ENCODE data around the gene SSRP1. TPM values are rescaled to one million over a fixed set of nuclear protein-coding genes. Genes with fewer than 3 reads are reported as not detected.
A peak's percentile ranks its signal among the peaks of the same experiment; 100 is the strongest.

The SSRP1 gene
- polyA plus RNA-seq, 2 of the 4 experiments (the other 2 are of a cell fraction) = 288 to 357 TPM

GRCh38 chr11:57321388-57322255, 14.1 kb downstream of the SSRP1 start:
- WGBS (ENCODE audit: missing lambda C conversion rate) = 26% methylated on average over 6 of the region's 6 CpGs
- ATAC-seq (peak in 1 of 2 experiments; percentile 2; a peak in 3 of 6 replicates), FAIRE-seq (no peak), DNase-seq (ENCODE audit: low read depth in 1 of 2, low spot score in 1 of 2) (peak; percentile 44 to 55)
- H3K4me1 ChIP-seq = peaks cover 53% of the 10 kb centered on the region
- peak overlapping the region; percentile 99 for H3K4me2 ChIP-seq
- POLR2A ChIA-PET = interaction anchor here (0.6 to 2.9 kb wide), 4 partner anchors 9 to 170 kb away, joined by 5 to 42 read pairs (median 10); partner anchors contain the start of gene SSRP1
- TF ChIP-seq ZNF302 (CRISPR knock-in tag; IDR thresholded peaks at IDR 0.05) = no peak
- TF ChIP-seq MYC (IDR thresholded peaks at IDR 0.05; ENCODE audit: borderline replicate concordance, low read length) = 0 out of 2 replicates have a peak, but pooled peaks have one; percentile 3
- H3K27ac ChIP-seq = peak overlapping the region; percentile 91 to 99
- CTCF ChIA-PET = interaction anchor here (0.8 to 2.6 kb wide), 8 partner anchors 8 to 247 kb away, joined by 3 to 16 read pairs (median 5); partner anchors contain the start of genes P2RX3 and UBE2L6
- peak overlapping the region; percentile 45 for H3K4me3 ChIP-seq
- H3K9me3 ChIP-seq = no peaks in the 10 kb centered on the region

GRCh38 chr11:57320719-57321387, 14.8 kb downstream of the SSRP1 start:
- WGBS (ENCODE audit: missing lambda C conversion rate) = 84% methylated on average over 2 of the region's 2 CpGs
- Histone ChIP-seq H3K4me3 (peak overlapping the region; percentile 45; the same call in 1 of the 3 replicates), H3K4me1 (peaks cover 46% of the 10 kb centered on the region), H3K4me2 (peak overlapping the region; percentile 99), H3K9me3 (no peaks in the 10 kb centered on the region), H3K27ac (peak overlapping the region; percentile 91 to 99)
- FAIRE-seq (no peak), DNase-seq (ENCODE audit: low read depth in 1 of 2, low spot score in 1 of 2) (no peak), ATAC-seq (no peak)
- TF ChIP-seq RNF2 (IDR thresholded peaks at IDR 0.05; ENCODE audit: borderline replicate concordance, low read depth) = no peak
- peak; percentile 90 for TF ChIP-seq ZFP36 (IDR thresholded peaks at IDR 0.05; ENCODE audit: borderline replicate concordance, partially characterized antibody)
- POLR2A ChIA-PET = interaction anchor here (2.9 kb wide), 1 partner anchor 8 kb away, joined by 42 read pairs; no protein-coding TSS in a partner anchor
- CTCF ChIA-PET = interaction anchor here (0.6 to 2.6 kb wide), 3 partner anchors 9 to 300 kb away, joined by 3 to 16 read pairs (median 3); no protein-coding TSS in a partner anchor

- ATAC-seq = no peak
- Histone ChIP-seq H3K4me2 (no peak overlapping the region; the same call in 2 of the 3 replicates), H3K4me1 (peaks cover 40% of the 10 kb centered on the region), H3K4me3 (no peak overlapping the region), H3K9me3 (no peaks in the 10 kb centered on the region), H3K27ac (peak overlapping the region in 1 of 2 experiments; percentile 24; a peak in 1 of 6 replicates)
- TF ChIP-seq HOXA7 (CRISPR knock-in tag; IDR thresholded peaks at IDR 0.05) (no peak), ZC3H11A (IDR thresholded peaks at IDR 0.05) (no peak)
- WGBS (ENCODE audit: missing lambda C conversion rate) = 93% methylated on average over 21 of the region's 22 CpGs
- CTCF ChIA-PET = interaction anchor here (0.6 kb wide), 1 partner anchor 301 kb away, joined by 3 read pairs; no protein-coding TSS in a partner anchor
- no peak for FAIRE-seq
- no peak for DNase-seq (ENCODE audit: low read depth in 1 of 2, low spot score in 1 of 2)
- POLR2A ChIA-PET = interaction anchor here (2.9 kb wide), 1 partner anchor 8 kb away, joined by 42 read pairs; no protein-coding TSS in a partner anchor
Observed at GRCh38 chr11:57320067-57320718, 15.5 kb downstream of the SSRP1 start.

GRCh38 chr11:57318178-57318577, 17.5 kb downstream of the SSRP1 start:
- no peak for ATAC-seq
- WGBS (ENCODE audit: missing lambda C conversion rate) = 80% methylated on average over 2 of the region's 2 CpGs
- POLR2A ChIA-PET = no interaction called here
- DNase-seq (ENCODE audit: low read depth in 1 of 2, low spot score in 1 of 2) = no peak
- Histone ChIP-seq H3K4me2 (no peak overlapping the region), H3K27ac (0 out of 6 replicates have a peak overlapping the region, but pooled peaks of 1 of the 2 experiments have one; percentile 2), H3K4me3 (no peak overlapping the region), H3K9me3 (no peaks in the 10 kb centered on the region), H3K4me1 (peaks cover 34% of the 10 kb centered on the region)
- CTCF ChIA-PET = interaction anchor here (0.7 to 1.2 kb wide), 4 partner anchors 10 to 1853 kb away, joined by 3 read pairs; no protein-coding TSS in a partner anchor
- TF ChIP-seq ZC3H11A (IDR thresholded peaks at IDR 0.05) (no peak), JUNB (IDR thresholded peaks at IDR 0.05) (no peak), JUN (IDR thresholded peaks at IDR 0.05) (no peak), FOXS1 (CRISPR knock-in tag; IDR thresholded peaks at IDR 0.05) (no peak), MAZ (IDR thresholded peaks at IDR 0.05; ENCODE audit: borderline replicate concordance, low read depth, low read length) (no peak)
- no peak for FAIRE-seq

- ATAC-seq = no peak
- Histone ChIP-seq H3K27ac (no peak overlapping the region), H3K4me3 (no peak overlapping the region), H3K4me1 (peaks cover 31% of the 10 kb centered on the region), H3K4me2 (no peak overlapping the region), H3K9me3 (no peaks in the 10 kb centered on the region)
- 90% methylated on average over 3 of the region's 3 CpGs for WGBS (ENCODE audit: missing lambda C conversion rate)
- ChIA-PET POLR2A (no interaction called here), CTCF (interaction anchor here (0.8 to 1.2 kb wide), 2 partner anchors 67 to 211 kb away, joined by 4 read pairs; no protein-coding TSS in a partner anchor)
- DNase-seq (ENCODE audit: low read depth in 1 of 2, low spot score in 1 of 2) = no peak
- no peak for FAIRE-seq
- TF ChIP-seq ZC3H11A (IDR thresholded peaks at IDR 0.05) = no peak
- no peak for TF ChIP-seq JUN (IDR thresholded peaks at IDR 0.05)
- no peak for TF ChIP-seq ZFP36 (IDR thresholded peaks at IDR 0.05; ENCODE audit: borderline replicate concordance, partially characterized antibody)
- no peak for TF ChIP-seq RFX5 (IDR thresholded peaks at IDR 0.05)
- TF ChIP-seq CEBPB (IDR thresholded peaks at IDR 0.05) = no peak
- no peak for TF ChIP-seq RARB (CRISPR knock-in tag; IDR thresholded peaks at IDR 0.05)
- no peak for TF ChIP-seq RNF2 (IDR thresholded peaks at IDR 0.05; ENCODE audit: borderline replicate concordance, low read depth)
- TF ChIP-seq NFE2L2 (conservative IDR thresholded peaks at IDR 0.05; ENCODE audit: low read length) = no peak
- TF ChIP-seq PBX3 (IDR thresholded peaks at IDR 0.05) = no peak
- no peak for TF ChIP-seq FOXS1 (CRISPR knock-in tag; IDR thresholded peaks at IDR 0.05)
- no peak for TF ChIP-seq MYC (IDR thresholded peaks at IDR 0.05; ENCODE audit: borderline replicate concordance, low read length)
- TF ChIP-seq CHD4 (IDR thresholded peaks at IDR 0.05; ENCODE audit: borderline replicate concordance) = no peak
- TF ChIP-seq ZNF302 (CRISPR knock-in tag; IDR thresholded peaks at IDR 0.05) = no peak
- no peak for TF ChIP-seq ELK1 (IDR thresholded peaks at IDR 0.05; ENCODE audit: low read depth, low read length)
Observed at GRCh38 chr11:57316017-57316416, 19.7 kb downstream of the SSRP1 start.

All from A549 (cell line).